ENCODE measurements around the gene OR5L2. TPM values are rescaled to one million over a fixed set of nuclear protein-coding genes. Genes with fewer than 3 reads are reported as not detected.

Gene OR5L2
- total RNA-seq = not detected in 2 replicates

GRCh38 chr11:55826919-55827318 is at the start of gene OR5L2:
Gene OR5L2, plus strand, starts transcription at chr11:55827219. Its CDS starts 0 bp downstream, at chr11:55827219.

DNA sequence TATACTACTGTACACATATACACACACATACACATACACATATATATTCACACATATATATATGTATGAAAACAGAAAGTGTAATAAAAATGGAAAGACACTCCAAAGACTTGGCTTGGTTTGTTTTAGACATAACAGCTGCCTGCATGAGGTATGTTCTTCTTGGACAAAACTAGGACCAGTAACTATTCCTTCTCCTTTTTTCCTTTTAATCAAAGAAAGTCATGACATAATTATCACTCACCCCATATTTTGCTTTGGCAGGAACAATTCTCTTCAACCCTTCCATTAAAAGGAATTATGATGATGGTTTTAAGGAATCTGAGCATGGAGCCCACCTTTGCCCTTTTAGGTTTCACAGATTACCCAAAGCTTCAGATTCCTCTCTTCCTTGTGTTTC is 31.8 kb upstream of the OR5L2 start, which contains the start of gene OR5D14:
OR5D14 (plus strand) TSS at position 301 of the 400 bp plus-strand sequence; CDS start at position 301, 0 bp downstream.

DNA sequence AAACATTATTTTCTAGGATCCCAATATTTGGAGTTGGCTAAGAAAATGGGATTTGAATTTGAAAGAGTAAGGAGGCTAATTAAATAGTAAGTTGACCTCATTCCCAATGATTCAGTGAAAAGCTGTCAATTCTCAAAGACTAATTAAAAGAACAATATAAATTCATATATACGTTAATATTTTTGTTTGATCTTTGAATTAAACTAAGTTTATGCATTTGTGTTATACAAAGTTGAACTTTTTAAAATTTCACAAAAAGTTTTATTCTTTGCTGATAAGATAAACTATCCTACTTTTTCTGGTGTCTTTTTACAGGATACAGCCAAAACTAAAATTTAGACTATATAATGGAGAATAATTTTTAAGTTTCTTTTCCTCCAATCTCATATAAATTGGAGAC is 16.0 kb upstream of the OR5L2 start, which contains the start of gene OR5L1:
OR5L1 (plus strand) TSS at position 301 of the 400 bp plus-strand sequence. CDS start 100 bp downstream, outside the sequence.

GRCh38 chr11:55819330-55819729 is 7.7 kb upstream of the OR5L2 start, which contains the start of gene OR5D18:
Gene OR5D18, plus strand, starts transcription at chr11:55819630. Its CDS starts 0 bp downstream, at chr11:55819630.

DNA sequence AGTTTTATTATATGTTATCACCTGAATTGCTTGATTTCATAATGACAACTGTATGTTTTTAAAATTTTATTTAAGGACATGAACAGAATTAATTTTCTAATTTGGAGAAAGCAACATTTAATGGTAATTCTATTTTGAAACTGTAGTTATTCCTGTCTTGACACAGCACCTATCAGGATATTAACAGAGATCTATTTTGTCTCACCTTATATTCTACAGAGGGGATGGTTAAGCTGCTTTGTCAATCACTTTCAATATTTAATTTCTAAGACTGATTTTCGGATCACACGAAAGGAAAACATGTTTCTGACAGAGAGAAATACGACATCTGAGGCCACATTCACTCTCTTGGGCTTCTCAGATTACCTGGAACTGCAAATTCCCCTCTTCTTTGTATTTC is 11.4 kb downstream of the OR5L2 start, which contains the start of gene OR5D16:
OR5D16 (plus strand) TSS at position 301 of the 400 bp plus-strand sequence; CDS start at position 301, 0 bp downstream.

Other genes starting within 250 kb of the OR5L2 start
- gene OR4C11, start 219.6 kb upstream of the OR5L2 start, total RNA-seq = not detected in 2 replicates
- not detected in 2 replicates for gene OR4P4, start 192.1 kb upstream of the OR5L2 start, total RNA-seq
- gene OR4S2, start 178.9 kb upstream of the OR5L2 start, total RNA-seq = not detected in 2 replicates
- not detected in 2 replicates for gene OR4C6, start 165.0 kb upstream of the OR5L2 start, total RNA-seq
- not detected in 2 replicates for gene OR5D13, start 53.8 kb upstream of the OR5L2 start, total RNA-seq
- not detected in 2 replicates for gene OR5D14, start 31.7 kb upstream of the OR5L2 start, total RNA-seq
- gene OR5L1, start 15.9 kb upstream of the OR5L2 start, total RNA-seq = not detected in 2 replicates
- not detected in 2 replicates for gene OR5D18, start 7.6 kb upstream of the OR5L2 start, total RNA-seq
- not detected in 2 replicates for gene OR5D16, start 11.5 kb downstream of the OR5L2 start, total RNA-seq
- not detected in 2 replicates for gene TRIM51, start 56.1 kb downstream of the OR5L2 start, total RNA-seq
- not detected in 2 replicates for gene OR5W2, start 87.4 kb downstream of the OR5L2 start, total RNA-seq
- not detected in 2 replicates for gene OR5I1, start 109.2 kb downstream of the OR5L2 start, total RNA-seq
- not detected in 2 replicates for gene OR10AG1, start 142.7 kb downstream of the OR5L2 start, total RNA-seq
- gene OR5F1, start 167.4 kb downstream of the OR5L2 start, total RNA-seq = not detected in 2 replicates
- not detected in 2 replicates for gene OR5AS1, start 200.4 kb downstream of the OR5L2 start, total RNA-seq

Measured in aortic smooth muscle cell (primary cell).